B cell (primary cell): ENCODE measurements around the gene POLR1E. TPM values are rescaled to one million over a fixed set of nuclear protein-coding genes. Genes with fewer than 3 reads are reported as not detected.

Experiments
- ATAC-seq: fragments of 200-7000 bp; cut with Tn5 transposase; one replicate; pipeline ENCODE4 v1.10.0; 2021; ENCODE audit warnings: low read depth, mild to moderate bottlenecking, moderate number of reproducible peaks, moderate library complexity
- CTCF ChIA-PET: fragments of 350-600 bp; sonication (Branson Sonifier 250); formaldehyde crosslinking; loops from one replicate; lab custom pipeline; 2021; ENCODE audit warnings: antibody characterized with exemption, inconsistent platforms; lab: Charles Lee
- POLR2A ChIA-PET: fragments of 350-600 bp; sonication (Branson Sonifier 250); formaldehyde crosslinking; loops from one replicate; lab custom pipeline; 2021; ENCODE audit warnings: antibody characterized with exemption; lab: Charles Lee
- DNase-seq: peaks from one replicate; pipeline ENCODE4 v3.0.0; 2013
- H2AFZ ChIP-seq: 2 replicates; pipeline ENCODE4 v1.6.1; 2012; ENCODE audit warnings: mild to moderate bottlenecking, low read depth, low read length; ENCODE audit not compliant: insufficient read depth, poor library complexity, severe bottlenecking
- H3K27ac ChIP-seq, 2 donors: 1 replicate in 1 of 2; 2 replicates in 1 of 2; pipeline ENCODE4 v1.5.1; 2012 to 2013; ENCODE audit warnings: low read length in 2 of 2, mild to moderate bottlenecking in 2 of 2, moderate library complexity in 1 of 2
- H3K27me3 ChIP-seq, 4 experiments: fragments of 200-600 bp in 1 of 4; sonication (generic) in 1 of 4; replicated peaks in 1 of 4; 1 replicate in 2 of 4; 2 replicates in 2 of 4; pipeline versions ENCODE4 v1.6.1 to v1.7.0; 2013 to 2016; ENCODE audit warnings: low read length in 3 of 4, mild to moderate bottlenecking in 2 of 4, mixed read lengths in 1 of 4, moderate library complexity in 1 of 4; ENCODE audit not compliant: insufficient read depth in 4 of 4, control insufficient read depth in 3 of 4; ENCODE audit errors: control extremely low read depth in 1 of 4
- H3K36me3 ChIP-seq, 2 experiments: replicated peaks in 1 of 2; 1 replicate in 1 of 2; 2 replicates in 1 of 2; pipeline versions ENCODE4 v1.6.1 to v1.7.1; 2013; ENCODE audit warnings: low read length in 1 of 2; ENCODE audit not compliant: insufficient read depth in 2 of 2, control insufficient read depth in 1 of 2; ENCODE audit errors: control extremely low read depth in 1 of 2, extremely low read depth in 1 of 2
- H3K4me1 ChIP-seq, 2 donors: fragments of 200-600 bp in 1 of 2; sonication (generic) in 1 of 2; 1 replicate in 1 of 2; 2 replicates in 1 of 2; pipeline versions ENCODE4 v1.5.1 to v1.6.1; 2013 to 2017; ENCODE audit warnings: low read length in 2 of 2; ENCODE audit not compliant: control insufficient read depth in 2 of 2, insufficient read depth in 2 of 2
- H3K4me2 ChIP-seq: replicated peaks from 2 replicates; pipeline ENCODE3; 2012; ENCODE audit warnings: mild to moderate bottlenecking, low read depth, low read length; ENCODE audit not compliant: poor library complexity, severe bottlenecking
- H3K4me3 ChIP-seq, 5 experiments: fragments of 200-600 bp in 1 of 5; sonication (generic) in 1 of 5; 1 replicate in 3 of 5; 2 replicates in 2 of 5; pipeline versions ENCODE4 v1.5.1 to v1.7.0; 2011 to 2016; ENCODE audit warnings: low read length in 4 of 5, mild to moderate bottlenecking in 4 of 5, low read depth in 2 of 5, control low read depth in 1 of 5, moderate library complexity in 1 of 5; ENCODE audit not compliant: insufficient read depth in 1 of 5; ENCODE audit errors: control extremely low read depth in 1 of 5, extremely low read depth in 1 of 5
- H3K79me2 ChIP-seq: fragments of 200-600 bp; sonication (generic); one replicate; pipeline ENCODE4 v1.6.0; 2016; ENCODE audit warnings: low read length; ENCODE audit not compliant: control insufficient read depth, insufficient read depth
- H3K9ac ChIP-seq: fragments of 200-600 bp; sonication (generic); 2 replicates; pipeline ENCODE4 v1.6.1; 2017; ENCODE audit warnings: mild to moderate bottlenecking, low read length, moderate library complexity
- H3K9me3 ChIP-seq, 3 donors: one replicate each; pipeline versions ENCODE4 v1.6.1 to v1.7.1; 2013; ENCODE audit warnings: low read length in 2 of 3; ENCODE audit not compliant: control insufficient read depth in 2 of 3, insufficient read depth in 1 of 3; ENCODE audit errors: control extremely low read depth in 1 of 3
- H4K20me1 ChIP-seq: 2 replicates; pipeline ENCODE4 v1.6.0; 2012; ENCODE audit warnings: mild to moderate bottlenecking, low read length; ENCODE audit not compliant: insufficient read depth, control insufficient read depth, poor library complexity, severe bottlenecking
- H3K27ac Mint-ChIP-seq: one replicate; pipeline ENCODE4 v1.8.0; 2021; ENCODE audit warnings: mixed read lengths
- H3K27me3 Mint-ChIP-seq: one replicate; pipeline ENCODE4 v1.8.0; 2021; ENCODE audit warnings: mixed read lengths
- H3K4me1 Mint-ChIP-seq: one replicate; pipeline ENCODE4 v1.8.0; 2021; ENCODE audit warnings: mixed read lengths
- H3K4me3 Mint-ChIP-seq: one replicate; pipeline ENCODE4 v1.8.0; 2021; ENCODE audit warnings: mixed read lengths
- H3K9me3 Mint-ChIP-seq: one replicate; pipeline ENCODE4 v1.8.0; 2022; ENCODE audit warnings: mixed read lengths; ENCODE audit not compliant: insufficient read depth
- CTCF ChIP-seq: fragments of 200-600 bp; IDR thresholded peaks from one replicate; pipeline ENCODE4 v1.8.0; 2022; ENCODE audit warnings: antibody characterized with exemption, mild to moderate bottlenecking
- EZH2 ChIP-seq: IDR thresholded peaks from 2 replicates; pipeline ENCODE4 v1.6.1; 2012; ENCODE audit warnings: borderline replicate concordance, low read depth, mild to moderate bottlenecking, moderate library complexity, low read length; ENCODE audit not compliant: insufficient read depth, poor library complexity, severe bottlenecking
- WGBS: methylation state at CpG from one replicate; pipeline ENCODE4 v1.1.5; 2013; ENCODE audit warnings: missing lambda C conversion rate; ENCODE audit not compliant: insufficient coverage; 5-methylcytosine and 5-hydroxymethylcytosine counted together
- intact Hi-C: fragments of 100-400 bp; cut with micrococcal nuclease; formaldehyde crosslinking; loops from one replicate; pipeline ENCODE4 v1.10.0; 2022
- polyA plus RNA-seq: library from polyadenylated mRNA; depleted of rRNA; stranded (reverse); fragments of >200 nt; gene quantifications from 2 replicates; pipeline ENCODE4 v1.2.3, GENCODE V29; 2012
- total RNA-seq, 2 donors: library from RNA; stranded (reverse); fragments of 120-200 nt in 1 of 2; gene quantifications; 1 replicate in 1 of 2; 2 replicates in 1 of 2; pipeline versions ENCODE4 v1.2.3 to v1.2.4, GENCODE V29; 2013 to 2022

POLR1E gene
- total and polyA plus RNA-seq, 2 donors (not counting 1 experiment from before 2014, with no cell fraction given), result 11.6 to 31.0 TPM

GRCh38 chr9:37514999-37515398, 29.3 kb downstream of the POLR1E start:
- H3K36me3 ChIP-seq, result peaks cover 2 to 7% of the 10 kb centered on the region in 2 experiments
- peaks cover 8% of the 10 kb centered on the region for H3K4me1 Mint-ChIP-seq
- ATAC-seq (no peak), DNase-seq (no peak)
- no peaks in the 10 kb centered on the region for H3K79me2 ChIP-seq
- H2AFZ ChIP-seq, result no peak overlapping the region
- no peaks in the 10 kb centered on the region for H3K9me3 Mint-ChIP-seq
- no peaks in the 10 kb centered on the region for H3K27me3 Mint-ChIP-seq
- intact Hi-C loops, result no loop called here
- no peaks in the 10 kb centered on the region for H4K20me1 ChIP-seq
- no peak overlapping the region for H3K4me2 ChIP-seq
- no peak overlapping the region for H3K4me3 ChIP-seq
- no peak overlapping the region for H3K27ac Mint-ChIP-seq
- CTCF ChIA-PET, result no interaction called here
- no peaks in the 10 kb centered on the region for H3K27me3 ChIP-seq
- 94% methylated on average over 6 of the region's 7 CpGs for WGBS
- TF ChIP-seq EZH2 (no peak), CTCF (no peak)
- H3K27ac ChIP-seq, result no peak overlapping the region
- no peak overlapping the region for H3K9ac ChIP-seq
- peaks cover 0 to 2% (median 0%) of the 10 kb centered on the region in 3 donors for H3K9me3 ChIP-seq
- POLR2A ChIA-PET, result no interaction called here
- H3K4me1 ChIP-seq, result peaks cover 0 to 4% of the 10 kb centered on the region in 2 donors
- no peak overlapping the region for H3K4me3 Mint-ChIP-seq

DNA sequence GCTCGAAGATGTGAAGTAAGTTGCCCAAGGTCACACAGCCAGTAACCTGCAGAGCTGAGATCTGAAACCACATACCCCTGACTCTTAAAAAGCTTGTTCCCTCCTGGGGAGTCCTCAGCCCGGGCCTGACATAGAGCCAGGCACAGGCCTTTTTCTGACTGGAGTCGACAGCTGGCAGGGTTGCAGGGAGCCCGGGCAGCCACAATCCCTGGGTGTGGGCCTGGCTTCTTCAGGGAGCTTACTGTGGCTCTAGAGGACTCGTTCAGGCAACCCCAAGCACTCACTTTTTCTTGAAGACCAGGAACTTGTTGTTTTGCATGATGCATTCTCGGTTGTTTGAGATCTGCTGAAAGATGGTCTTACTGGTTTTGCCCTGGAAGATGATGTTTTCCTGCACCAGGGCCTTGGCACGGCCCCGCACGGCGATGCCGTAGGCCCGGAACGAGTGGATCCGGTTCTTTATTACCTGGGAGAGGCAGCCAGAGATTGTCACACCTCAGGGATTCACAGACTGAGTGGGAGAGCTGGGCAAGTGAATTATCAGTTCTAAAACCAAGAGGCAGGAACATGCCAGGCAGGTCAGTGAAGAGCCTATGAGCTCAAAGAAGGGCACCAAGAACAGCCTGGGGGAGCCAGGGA, 30.0 kb downstream of the POLR1E start:
- DNase-seq, result no peak
- Histone ChIP-seq H3K36me3 (peaks cover 2 to 11% of the 10 kb centered on the region in 2 experiments), H3K79me2 (no peaks in the 10 kb centered on the region), H3K9me3 (peaks cover 0 to 2% (median 0%) of the 10 kb centered on the region in 3 donors), H3K4me1 (peaks cover 0 to 4% of the 10 kb centered on the region in 2 donors), H3K4me3 (no peak overlapping the region), H3K4me2 (no peak overlapping the region), H3K27ac (no peak overlapping the region), H3K27me3 (no peaks in the 10 kb centered on the region), H2AFZ (no peak overlapping the region), H3K9ac (no peak overlapping the region), H4K20me1 (no peaks in the 10 kb centered on the region)
- H3K27me3 Mint-ChIP-seq, result no peaks in the 10 kb centered on the region
- TF ChIP-seq EZH2 (no peak), CTCF (no peak)
- peaks cover 8% of the 10 kb centered on the region for H3K4me1 Mint-ChIP-seq
- ChIA-PET POLR2A (no interaction called here), CTCF (interaction anchor here (1.1 kb wide), 1 partner anchor 15 kb away, joined by 3 read pairs; no protein-coding TSS in a partner anchor)
- WGBS, result 96% methylated on average over 14 of the region's 14 CpGs
- intact Hi-C loops, result no loop called here
- no peak for ATAC-seq
- no peak overlapping the region for H3K27ac Mint-ChIP-seq
- no peak overlapping the region for H3K4me3 Mint-ChIP-seq
- H3K9me3 Mint-ChIP-seq, result no peaks in the 10 kb centered on the region
